ENCODE data around the gene ISY1.

DNA sequence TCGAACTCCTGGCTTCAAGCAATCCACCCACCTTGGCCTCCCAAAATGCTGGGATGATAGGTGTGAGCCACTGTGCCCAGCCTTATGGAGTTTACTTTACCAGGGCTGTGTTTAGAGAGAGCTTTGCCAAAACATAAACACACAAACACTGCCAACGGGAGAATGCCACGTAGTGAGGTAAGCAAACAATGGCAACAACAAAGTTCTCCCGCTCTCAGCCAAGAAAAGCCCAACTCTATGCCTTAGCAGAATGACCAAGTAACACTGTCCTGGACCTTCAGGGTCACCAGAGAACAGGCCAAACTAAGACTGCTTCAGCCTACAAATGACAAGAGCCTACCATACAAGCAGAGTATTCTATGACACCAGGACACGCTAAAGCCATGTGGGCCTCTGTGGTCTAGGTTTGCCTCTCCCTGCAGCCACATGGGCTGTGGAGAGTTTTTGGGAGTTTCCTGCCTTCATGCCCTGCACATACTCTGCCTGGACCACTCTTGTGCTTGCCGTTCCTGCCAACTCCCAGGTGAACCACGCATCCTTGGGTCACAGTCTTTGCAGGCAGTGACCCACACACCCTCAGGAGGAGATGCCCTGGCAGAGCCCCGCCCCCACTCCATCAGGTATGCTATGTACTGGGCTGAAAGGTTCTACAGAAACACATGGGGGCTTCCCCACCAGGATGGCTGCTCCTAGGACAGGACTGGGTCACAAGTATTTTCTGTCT is 44.4 kb upstream of the ISY1 start:
- TF ChIP-seq POLR2AphosphoS5 (IDR thresholded peaks at IDR 0.05): no peak
- no peak for TF ChIP-seq EP300 (IDR thresholded peaks at IDR 0.05; ENCODE audit: low read depth)
- TF ChIP-seq POLR2A (IDR thresholded peaks at IDR 0.05): no peak
- TF ChIP-seq CTCF (IDR thresholded peaks at IDR 0.05): no peak
